ENCODE measurements around the gene BRCC3.

BRCC3 gene

GRCh38 chrX:155056877-155057792, 14.2 kb upstream of the BRCC3 start:
- in situ Hi-C loops (cut with MboI; ENCODE audit: low sequenced_read_pairs) = no loop called here

DNA sequence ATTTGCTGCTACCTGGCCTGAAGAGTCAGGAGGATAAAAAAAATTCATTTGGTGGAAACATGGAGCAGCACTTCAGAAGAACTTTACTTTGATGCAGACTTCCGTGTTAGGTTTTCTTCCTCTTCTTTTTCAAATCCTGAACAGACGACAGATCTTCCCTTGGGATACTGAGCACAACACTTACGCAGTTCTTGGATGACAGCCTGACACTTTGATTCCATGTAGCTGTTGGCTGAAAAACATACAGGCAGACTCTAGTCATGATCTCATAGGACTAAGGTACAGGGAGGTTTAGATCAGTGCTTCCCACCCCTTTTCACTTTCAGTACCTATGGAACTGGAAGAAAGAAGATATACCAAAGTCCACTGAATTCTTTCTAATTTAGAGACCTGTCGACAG, 9.5 kb upstream of the BRCC3 start:
- in situ Hi-C loops (cut with MboI; ENCODE audit: low sequenced_read_pairs) = no loop called here

GRCh38 chrX:155065035-155065734, 6.1 kb upstream of the BRCC3 start:
- in situ Hi-C loops (cut with MboI; ENCODE audit: low sequenced_read_pairs) = no loop called here

GRCh38 chrX:155068165-155068564, 3.1 kb upstream of the BRCC3 start:
- in situ Hi-C loops (cut with MboI; ENCODE audit: low sequenced_read_pairs) = no loop called here

DNA sequence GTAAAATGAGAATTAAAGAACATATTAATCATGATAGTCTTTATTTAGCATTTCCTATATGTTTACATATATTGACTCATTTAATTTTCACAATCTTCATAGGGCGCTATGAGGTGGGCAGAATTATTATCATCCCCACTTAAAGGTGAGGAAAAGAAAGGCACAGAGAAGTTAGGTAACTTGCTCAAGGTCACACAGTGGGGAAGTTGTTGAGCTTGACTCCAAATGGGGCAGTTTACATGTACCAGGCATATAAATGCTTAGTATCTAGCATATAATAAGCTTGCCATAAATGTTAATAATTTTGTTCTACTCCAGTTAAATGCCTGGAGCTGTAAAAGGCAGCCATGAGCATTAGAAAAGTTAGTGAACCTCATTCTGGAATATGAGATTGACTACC, 1.9 kb upstream of the BRCC3 start:
- in situ Hi-C loops (cut with MboI; ENCODE audit: low sequenced_read_pairs) = no loop called here

DNA sequence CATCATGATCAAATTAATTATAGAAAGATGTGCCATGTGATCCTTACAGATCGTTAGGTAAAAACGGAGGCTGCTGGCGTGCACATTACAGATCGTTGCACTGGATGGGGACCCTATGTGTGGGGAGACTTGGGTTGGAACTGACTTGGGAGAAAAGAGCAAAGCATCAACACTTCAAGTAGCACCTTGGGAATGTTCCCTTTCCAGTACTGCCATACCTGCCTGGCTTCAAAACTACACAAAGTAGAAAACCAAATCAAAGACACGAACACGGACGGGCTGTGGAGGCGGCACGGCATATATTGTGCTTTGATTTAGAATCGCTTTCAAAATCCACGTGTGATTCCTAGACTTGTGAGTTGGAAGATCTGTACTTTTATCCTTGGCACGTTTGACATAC, 1.3 kb upstream of the BRCC3 start:
- in situ Hi-C loops (cut with MboI; ENCODE audit: low sequenced_read_pairs) = no loop called here

- in situ Hi-C loops (cut with MboI; ENCODE audit: low sequenced_read_pairs) = no loop called here
Observed at GRCh38 chrX:155070663-155070974, 689 bp upstream of the BRCC3 start.

DNA sequence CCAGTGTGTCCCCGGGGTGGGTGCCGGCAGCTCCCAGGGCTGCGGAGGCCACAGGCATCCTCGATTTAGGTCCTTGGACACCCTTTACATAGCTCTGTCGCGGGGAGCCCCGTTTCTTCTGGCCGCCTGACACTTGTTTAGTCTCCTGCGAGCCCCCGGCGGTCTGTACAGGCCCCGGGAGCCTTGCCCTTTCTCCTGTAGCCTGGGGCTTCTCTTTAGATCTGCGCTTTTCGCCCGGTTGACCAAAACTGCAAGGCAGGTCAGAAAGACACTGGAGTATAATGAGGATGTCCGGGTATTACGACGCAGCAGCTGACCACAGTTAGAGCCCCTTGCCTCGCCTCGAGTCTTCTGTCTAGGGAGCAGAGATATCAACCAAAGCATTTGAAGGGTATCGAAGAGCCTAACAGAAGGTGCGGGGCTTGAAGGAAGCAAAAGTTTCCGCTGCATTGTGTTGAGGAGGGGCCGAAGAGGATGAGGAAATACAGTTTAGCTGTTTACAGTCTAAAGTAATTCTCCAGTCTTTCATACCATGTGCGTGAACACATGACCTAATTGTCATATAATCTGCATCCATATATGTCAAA, 479 bp downstream of the BRCC3 start:
- in situ Hi-C loops (cut with MboI; ENCODE audit: low sequenced_read_pairs) = no loop called here

DNA sequence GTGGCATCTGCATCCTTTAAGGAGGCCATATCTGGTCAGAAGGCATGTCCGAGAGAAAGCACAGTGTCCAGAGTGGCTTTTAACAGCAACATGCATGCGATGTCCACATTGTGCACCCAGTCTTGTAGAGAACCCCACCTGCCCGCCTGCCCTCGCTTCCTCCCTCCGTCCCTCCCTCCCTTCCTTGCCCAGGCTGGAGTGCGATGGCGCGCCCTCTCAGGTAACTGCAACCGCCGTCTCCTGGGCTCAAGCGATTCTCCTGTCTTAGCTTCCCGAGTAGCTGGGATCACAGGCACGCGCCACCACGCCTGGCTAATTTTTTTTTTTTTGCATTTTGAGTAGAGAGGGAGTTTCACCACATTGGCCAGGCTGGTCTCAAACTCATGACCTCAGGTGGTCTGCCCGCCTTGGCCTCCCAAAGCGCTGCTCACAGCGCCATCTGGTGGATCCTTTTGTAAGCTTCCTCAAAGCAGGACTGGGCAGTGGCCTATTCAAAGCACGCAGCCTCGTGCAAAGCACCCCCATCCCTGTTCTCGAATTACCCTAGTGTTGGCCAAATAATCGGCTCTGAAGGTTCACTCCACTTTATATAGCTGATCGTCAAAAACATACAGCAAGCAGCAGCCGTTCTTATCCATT, 15.0 kb downstream of the BRCC3 start:
- in situ Hi-C loops (cut with MboI; ENCODE audit: low sequenced_read_pairs) = loop anchor here (25.0 kb wide), 1 partner anchor 99 kb away; no protein-coding TSS in a partner anchor

DNA sequence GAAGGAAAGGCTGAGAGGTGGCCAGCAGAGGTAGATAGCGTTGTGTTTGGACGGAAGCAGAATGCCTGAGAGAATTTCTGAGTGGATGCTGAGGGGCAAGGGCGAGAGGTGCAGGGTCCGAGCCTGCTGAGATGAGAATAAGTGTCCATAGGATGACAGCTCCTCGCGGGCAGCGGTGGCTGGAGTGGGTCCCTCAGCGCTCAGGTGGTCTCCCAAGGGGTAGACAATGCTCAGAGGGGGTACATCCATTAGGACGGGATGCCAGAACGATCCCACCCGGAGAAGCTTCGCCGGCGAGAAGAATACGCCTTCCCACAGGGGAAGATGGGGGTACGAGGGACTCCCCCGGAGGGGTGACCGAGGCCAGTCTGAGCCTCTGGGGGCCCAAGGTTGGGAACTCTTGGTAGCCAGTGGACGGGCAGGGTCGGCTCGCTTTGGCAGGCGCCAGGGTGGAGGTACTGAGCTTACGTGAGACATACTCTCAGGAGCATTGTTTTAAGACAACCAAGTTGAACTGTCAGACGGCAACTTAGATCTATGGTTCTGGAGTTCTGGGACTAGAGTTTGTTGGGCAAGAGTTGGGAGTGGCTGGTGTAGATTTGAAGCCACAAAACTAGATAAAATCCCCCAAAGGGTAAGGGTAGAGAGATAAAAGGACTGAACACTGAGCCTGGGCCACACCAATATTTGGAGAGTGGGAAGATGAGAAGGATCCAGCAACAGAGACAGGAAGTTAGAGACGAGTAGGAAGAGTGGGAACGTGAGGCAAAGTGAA, 15.8 kb downstream of the BRCC3 start:
- in situ Hi-C loops (cut with MboI; ENCODE audit: low sequenced_read_pairs) = loop anchor here (25.0 kb wide), 1 partner anchor 100 kb away; no protein-coding TSS in a partner anchor

GRCh38 chrX:155094468-155095061, 23.3 kb downstream of the BRCC3 start:
- in situ Hi-C loops (cut with MboI; ENCODE audit: low sequenced_read_pairs) = loop anchor here (25.0 kb wide), 1 partner anchor 107 kb away; no protein-coding TSS in a partner anchor

DNA sequence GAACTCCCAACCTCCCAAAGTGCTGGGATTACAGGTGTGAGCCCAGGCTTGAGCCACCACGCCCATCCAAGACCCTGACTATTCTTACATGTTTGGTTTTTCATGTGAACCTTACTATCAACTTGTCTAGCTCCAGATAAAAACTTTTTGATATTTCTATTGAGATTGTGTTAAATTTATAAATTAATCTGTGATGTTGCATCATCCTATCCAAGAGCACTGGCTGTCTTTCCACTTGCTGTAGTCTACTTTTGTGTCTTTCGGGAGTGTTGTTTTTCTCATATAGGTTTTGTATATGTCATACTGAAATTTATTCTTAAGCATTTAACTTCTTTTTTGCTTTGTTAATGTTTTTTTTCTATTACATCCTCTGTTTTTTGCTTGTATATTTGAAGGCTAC, 34.6 kb downstream of the BRCC3 start:
- in situ Hi-C loops (cut with MboI; ENCODE audit: low sequenced_read_pairs) = no loop called here

GRCh38 chrX:155108427-155108826, 37.1 kb downstream of the BRCC3 start:
- in situ Hi-C loops (cut with MboI; ENCODE audit: low sequenced_read_pairs) = no loop called here

DNA sequence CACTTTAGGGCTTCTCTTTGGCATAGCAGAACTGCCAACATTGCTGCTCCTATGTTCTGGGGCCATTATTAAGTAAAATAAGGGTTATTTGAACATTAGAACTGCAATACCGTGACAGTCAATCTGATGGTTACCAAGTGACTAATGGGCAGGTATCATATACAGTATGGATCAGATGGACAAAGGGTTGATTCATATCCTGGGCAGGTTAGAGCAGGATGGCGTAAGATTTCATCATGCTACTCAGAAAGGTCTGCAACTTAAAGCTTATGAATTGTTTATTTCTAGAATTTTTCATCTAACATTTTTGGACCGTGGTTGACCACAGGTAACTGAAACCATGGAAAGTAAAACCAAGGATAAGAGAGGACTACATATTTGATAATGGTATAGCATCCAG, 40.9 kb downstream of the BRCC3 start:
- in situ Hi-C loops (cut with MboI; ENCODE audit: low sequenced_read_pairs) = no loop called here

DNA sequence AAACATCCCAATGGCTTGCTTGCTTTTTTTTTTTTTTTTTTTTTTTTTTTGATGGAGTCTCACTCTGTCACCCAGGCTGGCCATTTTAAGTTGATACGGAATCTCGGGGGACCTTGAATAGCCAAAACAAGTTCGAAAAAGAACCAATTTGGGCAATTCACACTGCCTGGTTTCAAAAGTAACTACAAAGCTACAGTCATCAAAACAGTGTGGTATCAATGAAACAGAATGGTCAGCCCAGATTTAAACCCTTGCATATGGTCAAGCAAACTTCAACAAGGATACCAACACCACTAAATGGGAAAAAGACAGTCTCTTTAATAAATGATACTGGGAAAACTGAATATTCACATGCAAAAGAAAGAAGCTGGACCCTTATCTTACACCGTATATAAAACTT, 41.8 kb downstream of the BRCC3 start:
- in situ Hi-C loops (cut with MboI; ENCODE audit: low sequenced_read_pairs) = no loop called here

DNA sequence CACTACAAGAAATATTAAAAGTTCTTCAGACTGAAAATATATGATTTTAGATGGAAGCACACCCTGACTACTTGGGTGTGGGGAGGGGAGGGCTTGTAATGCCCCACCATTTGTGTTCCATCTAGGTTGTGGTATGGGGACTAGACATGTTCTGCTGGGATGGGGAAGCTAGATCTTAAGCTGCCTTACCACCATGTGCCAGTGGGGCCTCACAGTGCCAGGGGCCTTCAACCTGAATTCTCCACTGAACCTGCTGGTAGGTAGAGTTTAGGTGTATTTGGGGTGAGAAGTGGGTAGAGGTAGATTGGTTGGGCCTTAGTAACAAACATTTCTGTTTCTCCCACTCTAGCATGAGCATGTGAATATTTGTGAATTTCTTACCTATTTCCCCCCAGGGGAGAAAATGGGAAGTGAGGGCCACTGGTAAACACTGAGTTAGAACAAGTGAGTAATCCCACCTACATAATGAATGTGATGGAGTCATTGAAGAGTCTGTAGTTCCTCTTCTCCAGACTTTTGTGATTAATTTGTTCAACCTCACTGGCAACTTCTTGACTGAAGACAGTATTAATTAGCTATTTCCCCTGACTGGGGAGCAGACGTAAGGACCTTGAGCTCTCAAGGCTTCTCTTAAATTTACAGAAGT, 44.0 kb downstream of the BRCC3 start:
- in situ Hi-C loops (cut with MboI; ENCODE audit: low sequenced_read_pairs) = no loop called here

DNA sequence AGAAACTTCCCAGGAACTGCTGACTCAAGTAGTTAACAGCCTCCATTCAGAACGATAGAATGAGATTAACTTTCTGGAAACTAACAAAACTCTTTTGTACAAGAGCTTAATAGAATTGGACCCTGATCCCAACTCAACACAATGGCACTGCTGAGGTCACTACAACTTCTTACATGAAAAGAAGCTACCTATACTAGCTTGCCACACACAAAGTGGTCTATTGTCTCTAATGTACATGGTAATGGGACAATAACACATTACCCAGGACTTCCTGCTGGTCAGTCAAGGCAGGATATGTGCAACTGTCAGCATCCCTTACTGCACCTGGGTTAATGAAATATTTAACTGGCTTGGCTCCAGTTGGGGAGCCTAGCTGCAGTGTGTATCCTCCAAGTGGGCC, 56.2 kb downstream of the BRCC3 start:
- in situ Hi-C loops (cut with MboI; ENCODE audit: low sequenced_read_pairs) = no loop called here

- in situ Hi-C loops (cut with MboI; ENCODE audit: low sequenced_read_pairs) = no loop called here
Observed at GRCh38 chrX:155127940-155128339, 56.6 kb downstream of the BRCC3 start.

GRCh38 chrX:155132110-155132509, 60.8 kb downstream of the BRCC3 start:
- in situ Hi-C loops (cut with MboI; ENCODE audit: low sequenced_read_pairs) = no loop called here

GRCh38 chrX:155134255-155134654, 62.9 kb downstream of the BRCC3 start:
- in situ Hi-C loops (cut with MboI; ENCODE audit: low sequenced_read_pairs) = no loop called here
